CD4-positive, alpha-beta T cell treated with Interleukin-4 for 4 hours (primary cell): Measurements from ENCODE around the gene EPN2.
A peak's percentile ranks its signal among the peaks of the same experiment; 100 is the strongest.
"Not testable (repeated sequence)": the region's sequence is repeated elsewhere in the genome, so short reads cannot be mapped to it uniquely, and the experiment has no call there.

Experiments used
- DNase-seq: peaks from one replicate; pipeline ENCODE4 v3.0.0-alpha.2; 2020

The EPN2 gene

DNA sequence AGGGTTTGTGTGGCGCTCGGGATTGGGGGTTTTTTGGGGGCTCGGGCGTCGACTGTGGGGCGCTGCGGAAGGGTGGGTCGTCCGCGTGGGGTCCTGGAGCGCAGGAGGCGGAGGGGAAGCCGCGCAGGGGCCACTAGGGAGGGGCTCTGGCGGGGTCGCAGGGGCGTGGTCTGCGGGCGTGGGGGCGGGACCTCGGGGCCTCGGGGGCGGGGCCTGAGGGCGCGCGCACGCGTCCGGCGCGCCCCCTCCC lies at the start of gene EPN2:
EPN2 (plus strand) TSS at position 228 of the 250 bp plus-strand sequence. CDS start 45,754 bp downstream, outside the sequence.
- DNase-seq: not testable (repeated sequence)

DNA sequence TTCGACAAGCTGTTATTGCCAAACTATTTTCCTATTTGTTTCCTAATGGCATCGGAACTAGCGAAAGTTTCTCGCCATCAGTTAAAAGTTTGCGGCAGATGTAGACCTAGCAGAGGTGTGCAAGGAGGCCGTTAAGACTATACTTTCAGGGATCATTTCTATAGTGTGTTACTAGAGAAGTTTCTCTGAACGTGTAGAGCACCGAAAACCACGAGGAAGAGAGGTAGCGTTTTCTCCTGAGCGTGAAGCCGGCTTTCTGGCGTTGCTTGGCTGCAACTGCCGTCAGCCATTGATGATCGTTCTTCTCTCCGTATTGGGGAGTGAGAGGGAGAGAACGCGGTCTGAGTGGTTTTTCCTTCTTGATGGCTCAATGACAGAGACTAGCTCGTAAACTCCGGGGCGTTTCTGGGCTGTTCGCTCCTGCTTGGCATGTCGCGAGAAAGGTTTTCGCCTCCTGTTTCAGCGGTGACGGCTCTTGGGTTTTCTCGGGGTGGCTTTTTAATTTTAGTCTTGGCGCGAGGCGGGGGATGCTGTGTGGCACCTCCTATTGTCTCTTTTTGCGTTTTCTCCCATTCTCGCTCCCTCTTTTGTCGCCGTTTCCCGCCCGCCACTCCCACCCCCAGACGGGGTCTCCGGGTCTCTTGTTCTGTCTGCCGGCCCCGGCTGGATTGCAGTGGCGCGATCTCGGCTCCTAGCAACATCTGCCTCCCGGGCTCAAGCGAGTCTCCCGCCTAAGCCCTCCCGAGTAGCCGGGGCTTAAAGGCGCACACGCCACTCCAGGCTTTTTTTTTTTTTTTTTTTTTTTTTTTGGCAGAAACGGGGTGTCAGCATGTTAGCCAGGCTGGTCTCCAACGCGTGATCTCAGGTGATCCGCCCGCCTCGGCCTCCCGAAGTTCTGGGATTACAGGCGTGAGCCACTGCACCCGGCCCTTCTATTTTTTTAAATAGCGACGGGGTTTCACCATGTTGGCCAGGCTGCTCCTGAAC lies 49.0 kb upstream of the EPN2 start:
- not testable (repeated sequence) for DNase-seq

DNA sequence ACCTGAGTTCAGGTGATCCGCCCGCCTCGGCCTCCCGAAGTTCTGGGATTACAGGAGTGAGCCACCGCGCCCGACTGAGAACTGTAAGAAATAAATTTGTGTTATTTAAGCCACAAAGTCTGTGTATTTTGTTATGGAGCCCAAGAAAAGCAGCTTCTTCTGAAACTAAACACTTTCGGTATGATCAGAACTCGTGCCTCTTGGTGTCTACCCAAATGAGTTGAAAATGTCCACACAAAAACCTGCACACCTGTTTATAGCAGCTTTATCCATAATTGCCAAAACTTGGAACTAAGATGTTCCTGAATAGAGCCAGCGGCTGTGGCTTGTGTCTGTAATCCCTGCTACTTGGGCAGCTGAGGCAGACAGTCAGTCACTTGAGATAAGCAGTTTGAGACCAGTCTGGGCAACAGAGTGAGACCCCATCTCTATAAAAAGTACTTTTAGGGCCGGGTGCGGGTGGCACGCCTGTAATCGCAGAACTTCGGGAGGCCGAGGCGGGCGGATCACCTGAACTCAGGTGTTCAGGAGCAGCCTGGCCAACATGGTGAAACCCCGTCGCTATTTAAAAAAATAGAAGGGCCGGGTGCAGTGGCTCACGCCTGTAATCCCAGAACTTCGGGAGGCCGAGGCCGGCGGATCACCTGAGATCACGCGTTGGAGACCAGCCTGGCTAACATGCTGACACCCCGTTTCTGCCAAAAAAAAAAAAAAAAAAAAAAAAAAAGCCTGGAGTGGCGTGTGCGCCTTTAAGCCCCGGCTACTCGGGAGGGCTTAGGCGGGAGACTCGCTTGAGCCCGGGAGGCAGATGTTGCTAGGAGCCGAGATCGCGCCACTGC lies 48.1 kb upstream of the EPN2 start:
- not testable (repeated sequence) for DNase-seq

DNA sequence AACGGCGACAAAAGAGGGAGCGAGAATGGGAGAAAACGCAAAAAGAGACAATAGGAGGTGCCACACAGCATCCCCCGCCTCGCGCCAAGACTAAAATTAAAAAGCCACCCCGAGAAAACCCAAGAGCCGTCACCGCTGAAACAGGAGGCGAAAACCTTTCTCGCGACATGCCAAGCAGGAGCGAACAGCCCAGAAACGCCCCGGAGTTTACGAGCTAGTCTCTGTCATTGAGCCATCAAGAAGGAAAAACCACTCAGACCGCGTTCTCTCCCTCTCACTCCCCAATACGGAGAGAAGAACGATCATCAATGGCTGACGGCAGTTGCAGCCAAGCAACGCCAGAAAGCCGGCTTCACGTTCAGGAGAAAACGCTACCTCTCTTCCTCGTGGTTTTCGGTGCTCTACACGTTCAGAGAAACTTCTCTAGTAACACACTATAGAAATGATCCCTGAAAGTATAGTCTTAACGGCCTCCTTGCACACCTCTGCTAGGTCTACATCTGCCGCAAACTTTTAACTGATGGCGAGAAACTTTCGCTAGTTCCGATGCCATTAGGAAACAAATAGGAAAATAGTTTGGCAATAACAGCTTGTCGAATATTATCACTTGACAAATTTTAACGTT lies 47.3 kb upstream of the EPN2 start:
- not testable (repeated sequence) for DNase-seq

DNA sequence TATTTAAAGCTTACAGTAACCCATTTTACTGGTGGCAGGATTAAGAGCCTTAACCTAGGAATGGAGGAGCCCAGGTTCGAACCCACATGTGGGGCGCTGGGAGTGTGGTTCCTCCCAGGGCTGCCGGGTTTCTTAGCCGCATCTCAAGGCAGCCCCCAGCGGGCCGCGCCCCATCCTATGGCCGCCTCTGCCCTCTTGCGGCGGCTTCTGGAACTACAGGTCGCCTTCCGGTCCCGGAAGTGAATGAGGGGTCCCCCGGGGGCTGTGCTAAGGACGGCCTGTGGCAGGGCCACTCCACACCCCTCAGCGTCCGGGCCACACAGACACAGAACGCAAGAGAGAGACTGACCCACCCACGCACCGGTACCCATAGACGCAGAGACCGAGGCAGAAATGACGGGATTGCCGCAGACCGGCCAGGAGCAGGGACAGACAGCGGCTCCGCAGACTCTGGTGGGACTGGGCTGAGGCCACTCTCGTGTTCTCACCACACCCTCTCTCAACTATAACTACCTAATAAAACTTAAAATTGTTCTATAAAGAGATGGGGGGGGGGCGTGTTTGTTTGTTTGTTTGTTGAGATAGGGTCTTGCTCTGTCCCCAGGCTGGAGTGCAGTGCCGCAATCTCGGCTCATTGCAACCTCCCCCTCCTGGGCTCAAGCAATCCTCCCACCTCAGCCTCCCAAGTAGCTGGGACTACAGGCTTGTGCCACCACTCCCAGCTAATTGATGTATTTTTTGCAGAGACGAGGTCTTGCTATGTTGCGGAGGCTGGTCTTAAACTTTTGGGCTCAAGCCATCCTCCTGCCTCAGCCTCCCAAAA lies 40.6 kb upstream of the EPN2 start:
- DNase-seq: not testable (repeated sequence)

DNA sequence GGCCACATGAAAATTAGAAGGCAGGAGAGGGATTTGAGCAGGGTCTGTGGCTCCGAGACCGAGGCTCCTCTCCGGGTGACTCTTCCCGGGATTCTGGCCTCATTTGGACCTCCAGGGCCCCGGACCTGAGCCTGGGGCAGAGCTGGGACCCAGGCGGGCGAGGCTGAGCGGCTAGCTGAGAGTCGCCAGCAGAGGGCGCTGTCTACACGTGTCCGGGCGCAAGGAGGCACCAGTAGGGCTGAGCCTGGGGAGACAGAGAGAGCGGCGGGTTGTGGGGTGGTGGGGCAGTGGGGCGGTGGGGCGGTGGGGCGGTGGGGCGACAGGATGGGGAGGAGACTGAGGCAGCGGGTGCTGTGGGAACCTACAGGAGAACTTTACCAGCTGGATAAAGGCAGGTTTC lies 34.7 kb upstream of the EPN2 start:
- DNase-seq: not testable (repeated sequence)

DNA sequence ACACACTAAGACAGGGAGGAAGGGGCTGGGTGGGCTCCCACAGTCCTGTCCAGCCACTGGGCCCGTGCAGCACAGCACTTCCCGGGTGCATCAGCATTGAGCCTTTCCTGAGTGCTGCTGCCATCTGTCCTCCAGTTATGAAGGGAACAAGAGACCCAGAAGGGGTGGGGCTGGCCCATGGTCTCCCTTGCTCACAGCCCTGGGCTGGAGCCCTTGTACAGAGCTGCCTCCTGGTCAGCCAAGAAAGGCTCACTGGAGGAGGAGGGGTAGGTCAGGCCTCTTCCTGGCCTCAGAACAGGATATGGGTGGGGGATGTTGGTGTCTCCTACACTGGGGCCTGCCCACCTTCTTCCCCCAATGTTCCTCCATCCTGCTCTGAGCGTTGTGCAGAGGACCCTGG lies 33.7 kb upstream of the EPN2 start:
- DNase-seq: not testable (repeated sequence)

DNA sequence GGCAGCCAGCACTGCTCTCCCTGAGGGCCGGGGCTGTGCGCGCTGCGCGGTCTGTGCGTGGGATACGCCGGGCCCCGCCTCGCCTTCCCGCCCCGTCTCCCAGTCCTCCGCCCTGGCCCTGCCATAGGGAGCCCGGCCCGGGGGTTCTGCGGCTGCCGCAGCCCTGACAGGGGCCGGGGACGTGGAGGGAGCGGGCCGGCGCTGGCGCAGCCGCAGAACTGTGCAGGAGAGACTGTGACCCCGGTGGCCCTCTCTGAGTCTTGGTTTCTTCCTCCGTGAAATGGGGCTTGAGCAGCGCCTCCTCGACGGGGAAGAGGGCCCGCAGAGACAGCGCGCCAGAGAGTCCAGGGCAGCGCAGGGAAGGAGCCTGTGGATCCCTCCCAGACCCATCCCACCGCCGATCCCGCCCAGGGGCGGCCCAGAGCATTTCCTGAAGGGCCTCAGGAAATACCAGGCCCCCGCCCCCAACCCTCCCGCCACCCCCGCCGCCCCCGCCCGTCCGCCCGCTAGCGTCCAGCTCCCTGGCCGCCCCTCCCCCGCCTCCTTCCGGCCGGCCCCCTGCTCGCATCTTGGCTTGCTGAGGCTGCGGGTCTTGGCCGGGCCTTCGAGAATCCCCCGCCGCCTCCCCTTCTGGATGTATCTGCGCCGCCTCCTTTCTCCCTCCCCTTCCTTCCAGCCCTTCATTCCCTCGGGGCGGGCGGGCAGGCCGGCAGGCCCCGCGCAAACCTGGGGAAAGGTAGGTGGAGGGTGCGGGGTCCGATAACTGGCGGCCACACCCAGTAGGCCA lies 21.9 kb upstream of the EPN2 start:
- not testable (repeated sequence) for DNase-seq

DNA sequence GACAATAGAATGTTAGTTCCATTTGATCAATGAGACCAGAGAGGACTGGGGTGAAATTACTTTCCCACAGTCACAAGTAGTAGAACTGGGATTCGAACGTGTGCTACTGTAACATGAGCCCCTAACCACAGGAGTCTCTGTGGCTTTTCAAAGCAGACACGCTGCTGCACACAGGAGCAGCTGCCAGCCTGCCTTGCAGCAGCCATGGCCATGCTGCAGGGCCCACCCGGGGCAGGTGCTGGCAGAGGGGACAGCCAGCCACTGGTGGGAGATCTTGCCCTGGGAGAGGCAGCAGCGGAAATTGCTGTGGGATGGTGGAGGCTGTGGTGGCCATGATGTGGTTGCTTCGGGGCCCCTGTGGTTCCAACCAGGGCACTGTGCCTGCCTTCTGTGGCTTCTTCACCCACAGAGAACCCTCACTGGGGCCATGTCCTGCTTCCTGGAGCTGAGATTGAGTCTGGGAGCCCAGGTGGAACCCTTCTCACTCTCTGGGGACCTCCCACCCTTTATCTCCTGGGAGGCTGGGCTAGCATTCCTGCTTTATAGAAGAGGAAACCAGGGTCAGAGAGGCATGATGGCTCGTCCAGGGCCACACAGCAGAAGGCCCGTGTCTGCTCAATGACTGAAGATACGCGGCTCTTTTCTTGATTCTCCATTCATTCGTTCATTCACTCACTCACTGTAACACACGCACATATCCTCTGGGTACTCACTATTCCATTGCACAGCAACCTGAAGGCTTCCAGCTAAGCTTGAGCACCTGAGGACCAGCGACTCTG lies 20.8 kb upstream of the EPN2 start:
- not testable (repeated sequence) for DNase-seq

DNA sequence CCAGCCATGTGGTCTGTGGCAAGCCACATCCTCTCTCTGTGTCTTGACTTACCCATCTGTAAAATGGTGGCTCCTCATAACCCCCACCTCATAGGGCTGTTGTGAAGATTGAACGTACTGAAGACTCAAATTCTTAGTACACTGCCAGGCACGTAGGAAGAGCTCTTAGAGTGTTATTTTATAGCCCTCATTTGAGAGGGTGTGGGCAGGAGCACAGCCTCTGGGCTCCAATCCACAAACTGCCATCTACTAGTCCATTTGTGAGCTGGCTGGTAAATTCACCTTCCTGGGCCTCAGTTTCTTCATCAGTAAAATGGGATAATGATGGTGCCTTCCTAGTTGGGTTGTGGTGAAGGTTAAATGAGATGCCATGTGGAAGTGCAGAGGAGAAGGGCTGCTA lies 18.3 kb upstream of the EPN2 start:
- not testable (repeated sequence) for DNase-seq

DNA sequence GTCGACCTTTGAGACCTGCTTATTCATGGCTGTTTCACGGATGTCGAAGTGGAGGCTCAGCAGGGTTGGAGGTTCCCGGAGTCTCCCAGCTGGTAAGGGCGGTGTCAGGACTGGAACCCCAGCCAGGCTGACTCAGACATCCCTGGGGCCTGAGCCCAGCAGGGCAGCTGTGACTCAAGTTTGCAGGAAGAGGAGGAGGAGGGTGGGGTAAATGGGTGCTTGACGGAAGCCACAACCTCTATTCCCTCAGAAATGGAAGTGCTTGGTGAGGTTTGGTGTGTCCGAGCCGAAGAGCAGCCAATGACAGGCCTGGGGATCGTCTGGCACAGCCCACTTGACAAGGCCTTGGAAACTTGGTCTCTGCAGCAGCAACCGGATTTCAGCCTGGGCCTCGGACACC lies 17.8 kb upstream of the EPN2 start:
- DNase-seq: not testable (repeated sequence)

DNA sequence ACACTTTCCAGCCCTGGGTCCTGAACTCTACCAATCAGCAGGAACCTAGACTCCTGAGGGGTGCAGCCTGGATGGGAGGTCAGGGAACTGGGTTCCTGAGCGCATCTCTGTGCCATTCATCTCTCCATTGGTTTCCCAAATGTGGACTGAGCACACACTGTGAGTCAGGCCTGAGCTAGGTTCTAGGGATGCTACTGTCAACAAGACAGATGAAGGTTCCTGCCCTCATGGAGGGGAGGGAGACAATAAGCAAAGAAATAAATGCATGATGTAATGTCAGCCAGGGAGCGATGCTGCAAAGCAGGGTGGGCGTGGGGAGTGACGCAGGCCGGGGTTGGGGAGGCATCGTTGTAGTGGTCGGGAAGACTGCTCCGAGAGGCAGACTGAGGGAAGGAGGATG lies 17.0 kb upstream of the EPN2 start:
- not testable (repeated sequence) for DNase-seq

DNA sequence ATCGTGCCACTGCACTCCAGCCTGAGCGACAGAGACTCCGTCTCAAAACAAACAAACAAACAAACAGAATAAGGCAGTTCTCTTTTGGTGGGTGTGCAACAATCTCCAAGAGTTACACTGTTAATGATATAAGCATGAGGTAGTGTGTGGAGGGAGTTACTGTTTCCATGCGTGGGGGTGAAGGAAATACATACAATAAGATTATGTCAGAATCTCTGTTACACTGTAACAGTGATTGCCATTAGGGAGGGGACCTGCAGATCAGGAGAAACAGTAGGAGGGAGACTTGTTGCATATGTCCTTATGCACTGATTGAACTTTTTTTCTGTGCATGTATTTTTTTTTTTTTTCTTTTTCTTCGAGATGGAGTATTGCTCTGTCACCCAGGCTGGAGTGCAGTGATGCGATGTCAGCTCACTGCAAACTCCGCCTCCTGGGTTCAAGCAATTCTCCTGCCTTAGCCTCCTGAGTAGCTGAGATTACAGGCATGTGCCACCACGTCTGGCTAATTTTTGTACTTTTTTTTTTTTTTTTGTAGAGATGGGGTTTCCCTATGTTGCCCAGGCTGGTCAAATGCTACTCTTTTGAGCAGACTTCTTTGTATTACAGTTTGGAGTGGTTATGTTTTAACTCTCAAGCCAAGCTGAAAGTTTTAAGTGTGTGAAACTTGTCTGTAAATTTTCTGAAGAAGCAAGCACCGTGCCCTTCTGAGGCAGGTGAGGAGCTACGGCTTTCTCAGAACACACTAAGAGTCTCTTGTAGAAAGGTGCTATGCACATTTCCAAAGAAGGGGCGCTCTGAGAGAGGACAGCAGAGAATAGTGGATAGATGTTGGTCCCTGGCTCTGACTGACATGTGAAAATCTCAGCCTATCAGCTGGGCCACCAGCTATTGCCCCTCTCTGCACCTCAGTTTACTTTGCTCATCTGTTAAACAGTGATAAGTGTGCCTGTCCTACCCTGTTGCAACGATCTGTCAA lies 10.3 kb upstream of the EPN2 start:
- not testable (repeated sequence) for DNase-seq

DNA sequence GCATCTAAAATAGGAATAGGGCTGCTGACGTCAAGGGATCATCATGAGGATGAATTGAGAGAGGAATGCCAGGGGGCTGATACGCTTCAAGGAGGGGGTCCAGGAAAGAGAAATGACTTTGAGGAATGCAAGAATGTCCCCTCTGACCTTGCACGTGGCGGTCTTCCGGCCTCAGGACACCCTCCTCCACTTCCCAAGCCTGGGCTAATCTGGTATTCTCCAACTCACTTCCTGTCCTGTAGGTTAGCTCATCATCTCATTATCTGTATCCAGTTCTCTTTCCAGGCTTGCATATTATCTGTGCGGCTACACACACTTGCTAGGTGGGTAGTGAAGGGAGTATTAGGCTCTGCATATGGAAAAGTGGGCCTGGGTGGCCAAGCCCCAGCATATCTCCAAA lies 2.5 kb upstream of the EPN2 start:
- DNase-seq: not testable (repeated sequence)

DNA sequence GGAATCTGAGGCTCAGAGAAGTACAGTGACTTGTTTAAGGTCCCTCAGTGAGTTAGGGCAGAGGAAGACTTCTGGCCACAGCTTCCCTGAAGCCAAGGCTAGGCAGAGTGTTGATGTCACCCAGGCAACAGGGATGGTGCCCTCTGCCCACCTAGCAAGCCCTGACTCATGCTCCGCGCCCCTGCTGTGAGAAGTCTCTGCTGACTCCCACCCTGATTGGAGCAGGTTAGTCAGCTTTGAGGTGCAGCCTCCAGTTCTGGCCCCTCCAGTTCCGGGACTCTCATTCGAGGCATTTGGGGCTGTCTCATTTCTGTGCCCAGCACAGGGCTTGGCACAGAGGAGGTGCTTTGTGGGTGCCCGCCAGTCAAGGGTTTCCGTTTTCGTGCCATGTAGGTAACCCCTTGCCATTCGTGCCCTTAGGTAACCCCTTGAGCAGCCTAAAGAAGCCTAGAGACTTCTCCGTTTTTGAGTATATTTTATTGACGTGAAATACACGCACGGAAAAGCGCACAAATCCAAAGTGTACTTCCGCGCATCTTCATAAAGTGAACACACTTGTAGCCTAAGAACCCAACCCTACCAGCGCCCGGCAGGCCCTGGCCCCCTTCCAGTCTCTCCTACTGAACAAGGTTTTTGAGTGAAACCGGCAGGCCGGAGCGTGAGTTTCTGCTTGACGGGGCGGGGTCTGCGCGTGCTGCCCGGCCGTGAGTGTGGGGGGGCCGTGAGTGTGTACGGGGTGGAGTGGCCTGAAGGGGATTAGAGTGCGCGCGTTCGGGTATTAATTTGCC lies 621 bp upstream of the EPN2 start:
- not testable (repeated sequence) for DNase-seq

DNA sequence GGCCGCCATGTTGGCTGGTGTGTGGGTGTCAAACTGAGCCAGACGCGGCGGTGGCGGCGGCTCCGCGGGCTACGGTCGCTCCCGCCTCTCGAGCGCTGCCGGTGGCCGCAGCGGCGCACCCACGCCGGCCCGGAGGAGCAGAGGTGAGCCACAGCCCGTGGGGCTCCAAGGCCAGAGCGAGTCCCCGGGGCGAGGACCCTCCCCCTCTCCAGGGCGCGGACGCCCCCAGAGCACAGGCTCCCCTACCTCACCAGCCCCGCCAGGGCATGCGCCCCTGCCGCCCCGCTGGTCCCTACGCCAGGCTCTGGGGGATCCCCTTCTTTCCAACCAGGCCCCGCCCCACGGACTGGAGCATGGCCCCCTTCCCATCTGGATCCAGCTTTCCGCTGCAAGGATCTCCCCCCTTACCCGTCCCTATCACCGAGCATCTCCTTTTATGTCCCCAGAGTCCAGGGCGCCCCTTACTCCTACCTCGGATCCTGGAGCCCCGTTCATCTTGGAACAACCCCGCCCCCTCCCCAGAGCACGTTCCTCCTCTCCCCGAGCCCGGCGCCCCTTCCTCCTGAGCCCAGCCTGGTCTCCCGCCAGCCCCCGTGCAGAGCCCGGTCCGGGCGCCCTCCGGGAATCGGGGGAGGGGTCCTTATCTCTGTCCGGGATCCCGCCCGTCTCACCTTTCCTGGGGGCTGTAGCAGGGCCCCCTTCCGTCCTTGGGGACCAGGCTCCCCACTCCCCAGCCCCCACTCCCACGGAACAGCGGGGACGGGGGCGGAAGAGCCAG lies 412 bp downstream of the EPN2 start:
- peak; percentile 33 for DNase-seq

DNA sequence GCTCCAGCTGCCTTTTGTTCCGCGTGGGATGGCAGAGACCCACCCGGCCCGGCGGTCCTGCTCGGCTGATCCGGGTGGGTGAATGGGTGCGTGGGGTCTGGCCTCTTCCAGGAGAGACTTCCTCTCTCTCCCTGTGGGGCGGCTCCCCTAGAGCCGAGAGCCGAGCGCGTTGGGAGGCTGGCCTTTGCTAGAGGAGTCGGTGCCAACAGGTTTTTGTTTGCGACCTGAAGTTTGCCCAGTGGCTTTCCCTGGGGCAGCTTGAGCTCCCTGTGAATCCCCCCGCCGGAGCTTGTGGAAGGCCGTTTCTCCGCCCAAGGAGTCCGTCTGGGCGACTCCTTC lies 970 bp downstream of the EPN2 start:
- DNase-seq: no peak

DNA sequence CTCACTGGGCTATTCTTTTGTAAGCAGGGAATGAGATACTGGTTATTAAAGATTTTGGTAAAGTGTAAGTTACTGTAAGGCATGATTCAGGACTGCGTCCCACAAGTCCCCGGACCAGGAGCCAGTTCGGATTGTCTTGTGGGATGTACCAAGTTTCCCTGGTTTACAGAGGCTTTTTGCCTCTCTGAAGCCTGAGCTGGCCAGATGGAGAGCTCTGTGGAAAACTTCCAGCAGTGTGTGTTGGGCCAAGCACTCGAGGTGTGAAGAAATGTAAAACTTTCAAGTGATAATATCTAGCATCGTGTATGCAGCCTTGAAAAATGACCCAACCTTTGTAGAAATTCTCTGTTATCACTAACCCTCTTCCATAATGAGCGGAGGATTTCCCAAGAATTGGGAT lies 2.4 kb downstream of the EPN2 start:
- DNase-seq: no peak
